RWPE2 (cell line): Measurements from ENCODE around the gene CFAP65.

ENCODE experiments used
- ATAC-seq: fragments of 200-7000 bp; cut with Tn5 transposase; 3 replicates; pipeline ENCODE4 v1.9.1; 2021; ENCODE audit warnings: low read depth
- DNase-seq: peaks from one replicate; pipeline ENCODE4 v3.0.0-alpha.2; 2020; ENCODE audit warnings: low spot score
- H3K27ac ChIP-seq: fragments of 450-650 bp; 2 replicates; pipeline ENCODE4 v1.5.1; 2017; ENCODE audit warnings: mild to moderate bottlenecking; ENCODE audit not compliant: poor library complexity, severe bottlenecking
- H3K27me3 ChIP-seq: fragments of 250-450 bp; sonication (Bioruptor Pico); 2 replicates; pipeline ENCODE4 v1.5.1; 2021; ENCODE audit warnings: mild to moderate bottlenecking, moderate library complexity; ENCODE audit not compliant: insufficient read depth, poor library complexity, severe bottlenecking
- H3K36me3 ChIP-seq: fragments of 250-450 bp; sonication (Bioruptor Pico); 2 replicates; pipeline ENCODE4 v1.5.1; 2020; ENCODE audit warnings: low read depth, mild to moderate bottlenecking, moderate library complexity
- H3K4me1 ChIP-seq: fragments of 250-450 bp; sonication (Bioruptor Pico); 2 replicates; pipeline ENCODE4 v1.5.1; 2021; ENCODE audit warnings: mild to moderate bottlenecking, moderate library complexity; ENCODE audit not compliant: insufficient read depth, poor library complexity, severe bottlenecking
- H3K4me3 ChIP-seq: fragments of 250-450 bp; sonication (Bioruptor Pico); 2 replicates; pipeline ENCODE4 v1.5.1; 2021; ENCODE audit warnings: mild to moderate bottlenecking, moderate library complexity; ENCODE audit not compliant: severe bottlenecking
- H3K9me3 ChIP-seq: fragments of 250-450 bp; sonication (Bioruptor Pico); 2 replicates; pipeline ENCODE4 v1.5.1; 2021; ENCODE audit warnings: mild to moderate bottlenecking, moderate library complexity; ENCODE audit not compliant: severe bottlenecking
- TF ChIP-seq, protein P1 (sequence below): fragments of 450-650 bp; IDR thresholded peaks from one replicate; pipeline ENCODE4 v1.5.1; 2017; ENCODE audit warnings: mild to moderate bottlenecking, moderate library complexity; ENCODE audit not compliant: poor library complexity, severe bottlenecking

Gene CFAP65

DNA sequence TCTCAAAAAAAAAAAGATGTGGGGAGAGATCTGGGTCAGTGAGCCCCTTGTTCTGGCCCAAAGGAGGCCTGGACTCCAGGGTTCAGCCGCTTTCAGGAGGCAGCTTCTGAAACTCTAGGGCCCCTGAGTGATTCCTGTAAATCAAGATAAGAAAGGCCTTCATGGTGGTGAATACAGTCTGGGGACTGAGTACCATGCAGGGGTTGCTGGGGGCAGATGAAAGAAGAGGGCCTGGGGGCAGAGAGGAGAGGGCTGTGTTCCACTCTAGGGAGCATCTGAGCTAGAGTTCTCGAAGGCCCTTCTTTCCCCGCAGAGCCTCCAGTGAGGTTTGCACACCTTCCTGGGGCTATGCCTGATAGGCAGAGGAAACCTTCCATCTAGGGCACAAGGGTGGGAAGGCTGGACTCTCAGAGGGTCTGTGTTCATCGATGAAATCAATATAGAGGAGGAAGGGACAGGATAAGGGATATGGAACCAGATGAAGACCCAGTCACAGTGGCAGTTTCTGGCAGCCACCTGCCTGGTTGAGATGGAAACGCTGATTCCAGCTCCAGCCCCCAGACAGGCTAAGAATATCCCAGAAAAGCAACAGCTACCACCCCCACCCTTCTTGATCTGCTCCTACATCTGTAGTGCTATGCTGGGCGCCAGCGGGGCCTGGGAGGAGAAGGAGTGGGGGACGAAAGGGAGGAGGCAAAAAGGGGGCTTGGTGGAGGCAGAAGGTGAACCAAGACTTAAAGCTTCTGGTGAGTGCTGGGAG lies 86.6 kb downstream of the CFAP65 start:
- Histone ChIP-seq H3K27me3 (peaks cover 14% of the 10 kb centered on the region), H3K36me3 (no peaks in the 10 kb centered on the region), H3K9me3 (no peaks in the 10 kb centered on the region), H3K27ac (no peak overlapping the region), H3K4me3 (no peak overlapping the region), H3K4me1 (no peaks in the 10 kb centered on the region)
- TF ChIP-seq, protein P1, sequence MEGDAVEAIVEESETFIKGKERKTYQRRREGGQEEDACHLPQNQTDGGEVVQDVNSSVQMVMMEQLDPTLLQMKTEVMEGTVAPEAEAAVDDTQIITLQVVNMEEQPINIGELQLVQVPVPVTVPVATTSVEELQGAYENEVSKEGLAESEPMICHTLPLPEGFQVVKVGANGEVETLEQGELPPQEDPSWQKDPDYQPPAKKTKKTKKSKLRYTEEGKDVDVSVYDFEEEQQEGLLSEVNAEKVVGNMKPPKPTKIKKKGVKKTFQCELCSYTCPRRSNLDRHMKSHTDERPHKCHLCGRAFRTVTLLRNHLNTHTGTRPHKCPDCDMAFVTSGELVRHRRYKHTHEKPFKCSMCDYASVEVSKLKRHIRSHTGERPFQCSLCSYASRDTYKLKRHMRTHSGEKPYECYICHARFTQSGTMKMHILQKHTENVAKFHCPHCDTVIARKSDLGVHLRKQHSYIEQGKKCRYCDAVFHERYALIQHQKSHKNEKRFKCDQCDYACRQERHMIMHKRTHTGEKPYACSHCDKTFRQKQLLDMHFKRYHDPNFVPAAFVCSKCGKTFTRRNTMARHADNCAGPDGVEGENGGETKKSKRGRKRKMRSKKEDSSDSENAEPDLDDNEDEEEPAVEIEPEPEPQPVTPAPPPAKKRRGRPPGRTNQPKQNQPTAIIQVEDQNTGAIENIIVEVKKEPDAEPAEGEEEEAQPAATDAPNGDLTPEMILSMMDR = no peak
- DNase-seq = no peak
- ATAC-seq = no peak

DNA sequence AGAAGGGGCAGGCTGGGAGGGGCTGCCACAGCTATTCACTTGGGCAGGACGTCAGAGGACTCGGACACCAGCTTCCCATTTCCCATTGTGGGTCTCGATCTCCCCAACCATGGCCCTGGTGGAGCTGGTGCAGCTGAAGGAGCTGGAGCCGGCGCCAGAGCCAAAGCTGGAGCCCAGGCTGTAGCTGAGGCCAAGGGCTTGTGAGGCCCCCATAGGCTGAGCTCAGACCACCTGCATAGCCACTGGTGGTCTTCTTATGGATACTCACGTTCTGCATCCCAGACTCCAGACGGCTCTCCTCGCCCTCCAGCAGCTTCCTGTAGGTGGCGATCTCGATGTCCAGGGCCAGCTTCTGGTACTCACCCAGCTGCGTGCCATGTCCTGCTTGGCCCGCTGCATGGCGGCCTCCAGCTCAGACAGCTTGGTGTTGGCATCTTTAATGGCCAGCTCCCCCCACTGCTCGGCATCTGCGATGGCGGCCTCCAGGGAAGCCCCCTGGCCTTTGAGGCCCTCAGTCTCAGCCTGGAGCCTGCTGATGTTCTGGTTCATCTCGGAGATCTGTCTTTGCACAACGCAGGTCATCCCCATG lies 87.9 kb downstream of the CFAP65 start:
- H3K27ac ChIP-seq = no peak overlapping the region
- no peak for ATAC-seq
- H3K27me3 ChIP-seq = peaks cover 8% of the 10 kb centered on the region
- TF ChIP-seq, protein P1 = no peak
- no peaks in the 10 kb centered on the region for H3K9me3 ChIP-seq
- H3K4me1 ChIP-seq = no peaks in the 10 kb centered on the region
- H3K4me3 ChIP-seq = no peak overlapping the region
- H3K36me3 ChIP-seq = no peaks in the 10 kb centered on the region
- no peak for DNase-seq
